Keratinocyte (primary cell): ENCODE data around the gene KRT2. TPM values are rescaled to one million over a fixed set of nuclear protein-coding genes. Genes with fewer than 3 reads are reported as not detected.

ENCODE experiments used
- DNase-seq: peaks from one replicate; pipeline ENCODE4 v3.0.0-alpha.2; 2011; ENCODE audit warnings: low read depth, missing footprints, low spot score
- FAIRE-seq: peaks from 2 replicates; lab custom pipeline; 2011; peaks lifted over from hg19 to GRCh38; lab: Jason Lieb, UNC
- H2AFZ ChIP-seq: 2 replicates; pipeline ENCODE4 v1.6.0; 2012; ENCODE audit warnings: low read length, control low read depth, inconsistent platforms; ENCODE audit not compliant: control insufficient read depth
- H3K27ac ChIP-seq: 2 replicates; pipeline ENCODE4 v1.5.1; 2011; ENCODE audit warnings: low read length; ENCODE audit not compliant: control insufficient read depth, insufficient read depth
- H3K27me3 ChIP-seq: 3 replicates; pipeline ENCODE4 v1.6.0; 2011; ENCODE audit warnings: low read length; ENCODE audit not compliant: control insufficient read depth, insufficient read depth; ENCODE audit errors: extremely low read depth
- H3K36me3 ChIP-seq, 2 experiments: 2 replicates in 1 of 2; 3 replicates in 1 of 2; pipeline ENCODE4 v1.5.1; 2011; ENCODE audit warnings: low read length in 2 of 2, mild to moderate bottlenecking in 1 of 2; ENCODE audit not compliant: control insufficient read depth in 2 of 2, insufficient read depth in 2 of 2; ENCODE audit errors: extremely low read depth in 1 of 2
- H3K4me1 ChIP-seq: 3 replicates; pipeline ENCODE4 v1.5.1; 2011; ENCODE audit warnings: low read length; ENCODE audit not compliant: control insufficient read depth, insufficient read depth; ENCODE audit errors: extremely low read depth
- H3K4me2 ChIP-seq: 3 replicates; pipeline ENCODE4 v1.6.0; 2011; ENCODE audit warnings: low read depth, low read length; ENCODE audit not compliant: control insufficient read depth, insufficient read depth; ENCODE audit errors: extremely low read depth
- H3K4me3 ChIP-seq, 3 experiments: fragments of 200-600 bp in 1 of 3; sonication (generic) in 1 of 3; 2 replicates in 2 of 3; 3 replicates in 1 of 3; pipeline ENCODE4 v1.5.1; 2011 to 2016; ENCODE audit warnings: low read length in 3 of 3, mild to moderate bottlenecking in 3 of 3, control low read depth in 2 of 3, inconsistent platforms in 1 of 3, low read depth in 1 of 3, mixed read lengths in 1 of 3, mixed run types in 1 of 3, moderate library complexity in 1 of 3; ENCODE audit not compliant: control insufficient read depth in 2 of 3, insufficient read depth in 2 of 3; ENCODE audit errors: extremely low read depth in 1 of 3
- H3K79me2 ChIP-seq: 2 replicates; pipeline ENCODE4 v1.6.0; 2012; ENCODE audit warnings: low read length; ENCODE audit not compliant: control insufficient read depth, insufficient read depth
- H3K9ac ChIP-seq: 3 replicates; pipeline ENCODE4 v1.6.0; 2011; ENCODE audit warnings: low read length; ENCODE audit not compliant: control insufficient read depth, insufficient read depth; ENCODE audit errors: extremely low read depth
- H3K9me1 ChIP-seq: 3 replicates; pipeline ENCODE4 v1.6.0; 2011; ENCODE audit warnings: low read length; ENCODE audit not compliant: control insufficient read depth, insufficient read depth; ENCODE audit errors: extremely low read depth
- H3K9me3 ChIP-seq: 2 replicates; pipeline ENCODE4 v1.5.1; 2012; ENCODE audit warnings: low read depth, low read length; ENCODE audit not compliant: control insufficient read depth
- H4K20me1 ChIP-seq: 3 replicates; pipeline ENCODE4 v1.6.0; 2011; ENCODE audit warnings: low read length; ENCODE audit not compliant: control insufficient read depth, insufficient read depth; ENCODE audit errors: extremely low read depth
- CTCF ChIP-seq, 3 experiments: IDR thresholded peaks in 1 of 3; conservative IDR thresholded peaks in 1 of 3; optimal IDR thresholded peaks in 1 of 3; 2 replicates in 2 of 3; 3 replicates in 1 of 3; pipeline versions ENCODE3 to v1.5.1; 2011; ENCODE audit warnings: low read length in 3 of 3, mild to moderate bottlenecking in 3 of 3, moderate library complexity in 2 of 3, control low read depth in 1 of 3, inconsistent platforms in 1 of 3; ENCODE audit not compliant: insufficient read depth in 2 of 3; ENCODE audit errors: extremely low read depth in 1 of 3
- EZH2 ChIP-seq: IDR thresholded peaks from one replicate; pipeline ENCODE4 v1.6.1; 2012; ENCODE audit warnings: inconsistent platforms, mild to moderate bottlenecking, low read length, moderate library complexity
- dilution Hi-C: fragments of 300-500 bp; cut with MboI; formaldehyde crosslinking; loops from one replicate; pipeline ENCODE4 v1.7.0; 2020; ENCODE audit warnings: low sequenced_read_pairs; ENCODE audit not compliant: extremely low pct_ligation_motif_present
- polyA plus RNA-seq, 5 experiments: library from polyadenylated mRNA; depleted of rRNA in 3 of 5; stranded (reverse) in 3 of 5; stranded (forward) in 1 of 5; unstranded in 1 of 5; fragments of >200 nt; gene quantifications; 1 replicate in 1 of 5; 2 replicates in 3 of 5; 3 replicates in 1 of 5; pipeline versions ENCODE4 v1.2.1 to v1.2.3, GENCODE V29; 2011 to 2012; ENCODE audit warnings: missing spikeins in 2 of 5, low read depth in 1 of 5, low replicate concordance in 1 of 5

The KRT2 gene
- polyA plus RNA-seq, 1 donor (not counting 4 experiments of a cell fraction or from before 2014, with no cell fraction given) = 0.69 TPM

- FAIRE-seq (no peak), DNase-seq (no peak)
- Histone ChIP-seq H4K20me1 (no peaks in the 10 kb centered on the region), H3K27ac (no peak overlapping the region), H3K36me3 (no peaks in the 10 kb centered on the region), H3K9me1 (no peaks in the 10 kb centered on the region), H3K4me3 (no peak overlapping the region), H3K9ac (no peak overlapping the region), H2AFZ (no peak overlapping the region), H3K9me3 (no peaks in the 10 kb centered on the region), H3K27me3 (peaks cover 11% of the 10 kb centered on the region), H3K4me1 (no peaks in the 10 kb centered on the region), H3K79me2 (no peaks in the 10 kb centered on the region), H3K4me2 (no peak overlapping the region)
- TF ChIP-seq EZH2 (no peak), CTCF (optimal IDR thresholded peaks at IDR 0.05 in 1 of 3, IDR thresholded peaks at IDR 0.05 in 1 of 3, conservative IDR thresholded peaks at IDR 0.05 in 1 of 3; ENCODE audit: extremely low read depth in 1 of 3, insufficient read depth in 2 of 3, low read length in 3 of 3) (no peak)
- dilution Hi-C loops = no loop called here
Measured at GRCh38 chr12:52643233-52644077, 8.6 kb downstream of the KRT2 start.

- TF ChIP-seq CTCF (optimal IDR thresholded peaks at IDR 0.05 in 1 of 3, IDR thresholded peaks at IDR 0.05 in 1 of 3, conservative IDR thresholded peaks at IDR 0.05 in 1 of 3; ENCODE audit: extremely low read depth in 1 of 3, insufficient read depth in 2 of 3, low read length in 3 of 3) = no peak
- no peak for TF ChIP-seq EZH2
- Histone ChIP-seq H3K9ac (no peak overlapping the region), H3K4me2 (no peak overlapping the region), H3K27ac (no peak overlapping the region), H2AFZ (no peak overlapping the region), H3K4me1 (no peaks in the 10 kb centered on the region), H3K36me3 (no peaks in the 10 kb centered on the region), H3K4me3 (no peak overlapping the region), H3K9me3 (no peaks in the 10 kb centered on the region), H4K20me1 (no peaks in the 10 kb centered on the region), H3K9me1 (no peaks in the 10 kb centered on the region), H3K27me3 (peaks cover 11% of the 10 kb centered on the region), H3K79me2 (no peaks in the 10 kb centered on the region)
- DNase-seq (no peak), FAIRE-seq (no peak)
- dilution Hi-C loops = no loop called here
Measured at GRCh38 chr12:52641468-52641867, 10.5 kb downstream of the KRT2 start.
